HepG2 (cell line): ENCODE measurements around the gene MAN1B1. TPM values are rescaled to one million over a fixed set of nuclear protein-coding genes. Genes with fewer than 3 reads are reported as not detected.

Experiments used
- AHDC1 ChIP-seq: sonication (generic); formaldehyde crosslinking; IDR thresholded peaks from 2 replicates; pipeline ENCODE4 v1.5.1; 2020; ENCODE audit warnings: mild to moderate bottlenecking, missing genetic modification reagents, borderline replicate concordance
- AHR ChIP-seq: IDR thresholded peaks from 2 replicates; pipeline ENCODE4 v1.6.1; 2018; ENCODE audit warnings: missing genetic modification reagents, missing compliant biosample characterization
- BATF2 ChIP-seq: sonication (generic); formaldehyde crosslinking; IDR thresholded peaks from 2 replicates; pipeline ENCODE4 v1.8.0; 2022; ENCODE audit warnings: mild to moderate bottlenecking, missing genetic modification reagents, moderate library complexity
- DZIP1 ChIP-seq: sonication (generic); formaldehyde crosslinking; IDR thresholded peaks from 2 replicates; pipeline ENCODE4 v1.5.0; 2020; ENCODE audit warnings: mild to moderate bottlenecking, missing genetic modification reagents
- HDAC1 ChIP-seq: sonication (generic); formaldehyde crosslinking; IDR thresholded peaks from 2 replicates; pipeline ENCODE4 v1.5.1; 2020; ENCODE audit warnings: mild to moderate bottlenecking, missing genetic modification reagents
- LRRFIP1 ChIP-seq: sonication (generic); formaldehyde crosslinking; conservative IDR thresholded peaks from 2 replicates; pipeline ENCODE4 v1.4.0; 2020; ENCODE audit warnings: missing genetic modification reagents
- RFX3 ChIP-seq: IDR thresholded peaks from 2 replicates; pipeline ENCODE4 v1.6.1; 2016; ENCODE audit warnings: missing biosample characterization, missing genetic modification reagents
- TAF15 ChIP-seq: fragments of 200-400 bp; formaldehyde crosslinking; IDR thresholded peaks from one replicate; pipeline ENCODE4 v1.6.1; 2018; ENCODE audit warnings: mild to moderate bottlenecking, low read depth, low read length; ENCODE audit not compliant: poor library complexity, severe bottlenecking
- TCF7L2 ChIP-seq: IDR thresholded peaks from 2 replicates; pipeline ENCODE4 v1.6.1; 2011; ENCODE audit warnings: mild to moderate bottlenecking, low read depth, low read length, moderate library complexity
- TOE1 ChIP-seq: sonication (generic); formaldehyde crosslinking; IDR thresholded peaks from 2 replicates; pipeline ENCODE4 v1.4.0; 2020; ENCODE audit warnings: mild to moderate bottlenecking, missing genetic modification reagents
- ZBTB37 ChIP-seq: sonication (generic); formaldehyde crosslinking; IDR thresholded peaks from 2 replicates; pipeline ENCODE4 v1.4.0; 2020; ENCODE audit warnings: mild to moderate bottlenecking, missing genetic modification reagents
- ZFP36L2 ChIP-seq: sonication (generic); formaldehyde crosslinking; IDR thresholded peaks from 2 replicates; pipeline ENCODE4 v1.4.0; 2020; ENCODE audit warnings: missing genetic modification reagents
- ZNF350 ChIP-seq: sonication (generic); formaldehyde crosslinking; IDR thresholded peaks from 2 replicates; pipeline ENCODE4 v1.4.0; 2020; ENCODE audit warnings: mild to moderate bottlenecking, low read depth, missing genetic modification reagents, borderline replicate concordance
- ZNF543 ChIP-seq: sonication (generic); formaldehyde crosslinking; IDR thresholded peaks from 2 replicates; pipeline ENCODE4 v1.4.0; 2020; ENCODE audit warnings: mild to moderate bottlenecking, missing genetic modification reagents
- ZNF557 ChIP-seq: sonication (generic); formaldehyde crosslinking; IDR thresholded peaks from 2 replicates; pipeline ENCODE4 v1.4.0; 2020; ENCODE audit warnings: missing genetic modification reagents
- ZNF564 ChIP-seq: sonication (generic); formaldehyde crosslinking; IDR thresholded peaks from 2 replicates; pipeline ENCODE4 v1.8.1; 2023; ENCODE audit warnings: mild to moderate bottlenecking, missing genetic modification reagents
- polyA plus RNA-seq, 8 experiments: library from polyadenylated mRNA; depleted of rRNA in 3 of 8; stranded (reverse) in 7 of 8; unstranded in 1 of 8; fragments of >200 nt; fragmentation: Illumina TruSeq in 4 of 8; extraction: Trizol in 4 of 8; gene quantifications; 2 replicates each; pipeline versions ENCODE4 v1.2.1 to v1.2.3, GENCODE V29; 2011 to 2016; ENCODE audit warnings: low read depth in 4 of 8, missing spikeins in 1 of 8, mixed read lengths in 1 of 8; ENCODE audit not compliant: insufficient read depth in 1 of 8
- total RNA-seq, 5 experiments: library from RNA; depleted of rRNA; stranded (reverse); fragments of >200 nt; fragmentation: Illumina TruSeq; extraction: Trizol; gene quantifications; 2 replicates each; pipeline ENCODE4 v1.2.3, GENCODE V29; 2016; ENCODE audit warnings: low read depth in 1 of 5

The MAN1B1 gene
- total and polyA plus RNA-seq, 2 of the 13 experiments (the other 11 are each of a cell fraction or from before 2014, with no cell fraction given), result 48.9 to 59.5 TPM

- TF ChIP-seq AHDC1 (CRISPR knock-in tag) (no peak), TOE1 (no peak), AHR (CRISPR knock-in tag) (no peak), BATF2 (CRISPR knock-in tag) (0 out of 2 replicates have a peak, but pooled peaks have one; percentile 72), LRRFIP1 (CRISPR knock-in tag) (no peak), ZNF350 (CRISPR knock-in tag) (no peak), HDAC1 (CRISPR knock-in tag) (peak; percentile 89), ZNF557 (CRISPR knock-in tag) (no peak), TCF7L2 (no peak), ZFP36L2 (CRISPR knock-in tag) (no peak), DZIP1 (no peak), RFX3 (CRISPR knock-in tag) (peak; percentile 97), ZNF543 (CRISPR knock-in tag) (peak; percentile 71; the same call in 1 of the 2 replicates), ZNF564 (CRISPR knock-in tag) (peak; percentile 100), TAF15 (no peak), ZBTB37 (CRISPR knock-in tag) (no peak)
Measured at GRCh38 chr9:137129456-137130175, 42.8 kb downstream of the MAN1B1 start (continued).
